Stimulated activated CD4-positive, alpha-beta T cell treated with anti-CD3 and anti-CD28 coated beads, TNF-alpha, amount 100 ng/mL, for 24 hours (primary cell): Measurements from ENCODE around the gene THADA.
"Not testable (repeated sequence)": the region's sequence is repeated elsewhere in the genome, so short reads cannot be mapped to it uniquely, and the experiment has no call there.

Source experiments
- DNase-seq, 3 experiments: peaks; one replicate each; pipeline ENCODE4 v3.0.0-alpha.2; 2020; ENCODE audit warnings: low read depth in 3 of 3

THADA gene

DNA sequence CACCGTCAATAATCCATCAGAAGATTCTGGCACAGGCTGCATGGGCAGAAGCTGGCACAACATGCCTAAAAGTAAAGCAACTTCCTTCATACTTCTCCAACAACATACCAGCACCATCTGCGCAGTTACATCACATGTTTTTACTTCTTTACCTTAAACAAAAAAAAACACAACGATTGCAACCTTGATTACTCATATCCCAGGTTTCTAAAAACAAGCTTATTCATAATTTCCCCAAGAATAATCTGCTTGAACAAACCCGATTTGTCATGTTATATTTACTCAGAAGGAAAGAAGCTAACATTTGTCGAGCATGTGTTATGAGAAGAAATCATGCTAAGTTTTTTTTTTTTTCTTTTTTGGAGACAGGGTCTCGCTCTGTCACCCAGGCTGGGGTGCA is 54.7 kb downstream of the THADA start:
- no peak for DNase-seq

DNA sequence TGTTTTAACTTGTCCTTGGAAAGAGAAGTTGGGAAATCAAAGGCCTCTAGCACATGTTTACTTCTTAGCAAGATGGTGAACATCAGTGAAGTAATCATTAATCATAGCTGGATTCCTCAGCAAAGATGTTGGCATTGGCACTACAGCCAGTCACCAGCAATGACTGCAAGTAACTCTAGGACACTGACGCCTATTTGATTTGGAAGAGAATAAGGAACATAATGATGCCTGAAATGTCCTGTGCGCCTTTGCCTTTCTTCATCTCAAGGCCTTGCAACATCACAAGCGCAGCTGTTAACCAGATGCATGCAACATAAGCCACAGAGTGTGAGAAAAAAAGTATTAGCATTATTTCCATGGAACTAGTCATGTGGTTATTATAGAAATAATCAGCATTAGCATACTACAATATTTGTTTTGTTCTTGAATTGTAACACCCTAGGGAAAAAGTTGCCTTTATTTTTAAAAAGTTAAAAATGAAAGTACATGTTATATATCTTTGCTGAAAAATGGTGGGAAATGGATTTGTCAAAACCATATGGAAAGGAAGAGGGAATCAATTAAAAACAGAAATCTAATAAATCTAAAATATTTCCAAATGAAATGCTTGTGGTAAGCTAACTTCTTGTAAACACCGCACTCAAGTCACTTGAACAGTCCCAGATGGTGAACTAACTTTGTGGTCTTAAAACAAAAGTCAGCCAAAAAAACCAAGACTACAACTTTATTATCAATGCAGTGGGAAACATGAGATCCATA is 55.6 kb downstream of the THADA start:
- DNase-seq, result no peak

DNA sequence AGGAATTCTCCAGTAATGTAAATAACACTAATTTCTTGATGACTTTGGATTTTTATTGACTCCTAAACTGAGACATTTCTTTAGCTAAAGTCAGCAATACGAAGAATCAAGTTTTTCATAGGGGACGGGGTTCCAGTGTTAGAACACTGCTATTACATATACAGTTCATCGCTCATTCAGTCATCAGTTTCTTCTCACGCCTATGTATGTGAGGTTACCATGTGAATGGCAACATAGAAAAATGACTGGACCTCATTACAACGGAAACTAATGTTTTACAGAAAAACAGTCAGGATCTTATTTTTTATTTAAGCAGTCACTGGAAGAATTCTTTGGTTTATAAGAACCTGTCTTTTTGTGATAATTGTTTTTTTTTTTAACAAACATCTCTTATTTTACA is 56.4 kb downstream of the THADA start:
- no peak for DNase-seq

DNA sequence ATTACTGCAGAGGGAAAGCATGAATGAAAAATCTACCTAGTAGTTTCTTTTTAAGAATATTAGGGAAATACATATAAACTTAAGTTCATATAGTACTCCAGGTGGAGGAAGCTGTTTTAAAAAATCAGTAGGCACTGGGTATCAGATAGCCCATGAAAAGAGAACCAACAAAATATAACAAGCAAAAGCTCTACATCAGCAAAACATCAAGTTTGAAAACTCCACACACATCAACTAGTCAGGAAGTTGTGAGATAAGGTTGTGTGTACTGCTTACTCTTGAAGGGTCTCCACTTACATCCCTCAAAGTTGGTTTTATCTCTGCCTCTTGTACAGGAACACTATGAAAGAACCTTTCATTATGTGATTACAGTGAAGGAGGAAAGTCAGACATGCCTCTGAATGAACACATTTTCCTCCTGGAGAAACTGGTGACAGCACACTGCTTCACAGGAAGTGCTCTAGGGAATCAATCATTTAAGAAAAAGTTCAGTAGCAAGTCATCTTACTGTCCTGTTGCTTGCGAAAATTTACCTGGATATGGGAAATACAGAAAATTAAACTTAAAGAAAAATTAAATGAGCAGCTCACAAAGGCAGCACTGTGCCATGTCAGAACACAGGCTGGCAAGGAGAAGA is 57.7 kb downstream of the THADA start:
- DNase-seq, result no peak

DNA sequence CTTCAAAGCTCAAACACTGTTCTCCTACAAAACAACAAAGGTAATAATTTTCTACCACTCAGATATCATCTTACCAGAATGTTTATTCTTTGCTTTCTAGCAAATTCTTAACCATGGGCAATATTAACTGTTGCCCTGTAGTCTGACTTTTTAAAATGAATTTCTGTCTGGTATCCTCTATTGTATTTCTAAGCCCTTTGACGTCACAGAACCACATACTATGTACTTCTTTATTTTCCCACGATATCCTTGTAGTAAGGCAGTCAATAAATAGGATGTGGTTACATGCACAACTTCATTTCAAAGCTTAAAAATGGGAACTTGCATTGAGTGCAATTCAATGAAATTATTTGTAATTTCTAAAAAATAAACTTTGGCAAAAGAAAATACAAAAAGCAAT is 58.7 kb downstream of the THADA start:
- DNase-seq, result no peak

DNA sequence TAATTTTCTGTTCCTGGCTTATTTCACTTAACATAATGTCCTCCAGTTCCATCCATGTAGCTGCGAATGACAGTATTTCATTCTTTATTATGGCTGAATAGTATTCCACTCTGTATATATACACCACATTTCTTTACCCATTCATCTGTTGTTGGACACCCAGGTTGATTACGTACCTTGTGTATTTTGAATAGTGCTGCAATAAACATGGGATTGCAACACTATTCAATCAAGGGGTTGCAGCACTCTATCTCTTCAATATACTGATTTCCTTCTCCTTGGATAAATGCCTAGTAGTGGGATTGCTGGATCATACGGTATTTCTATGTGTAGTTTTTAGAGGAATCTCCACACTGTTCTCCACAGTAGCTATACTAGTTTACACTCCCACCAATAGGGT is 61.3 kb downstream of the THADA start:
- DNase-seq, result no peak

DNA sequence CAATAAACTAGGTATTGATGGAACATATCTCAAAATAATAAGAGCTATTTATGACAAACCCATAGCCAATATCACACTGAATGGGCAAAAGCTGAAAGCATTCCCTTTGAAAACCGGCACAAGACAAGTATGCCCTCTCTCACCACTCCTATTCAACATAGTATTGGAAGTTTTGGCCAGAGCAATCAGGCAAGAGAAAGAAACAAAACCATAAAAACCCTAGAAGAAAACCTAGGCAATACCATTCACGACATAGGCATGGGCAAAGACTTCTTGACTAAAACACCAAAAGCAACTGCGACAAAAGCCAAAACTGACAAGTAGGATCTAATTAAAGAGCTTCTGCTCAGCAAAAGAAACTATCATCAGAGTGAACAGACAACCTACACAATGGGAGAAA is 63.3 kb downstream of the THADA start:
- DNase-seq, result not testable (repeated sequence)

DNA sequence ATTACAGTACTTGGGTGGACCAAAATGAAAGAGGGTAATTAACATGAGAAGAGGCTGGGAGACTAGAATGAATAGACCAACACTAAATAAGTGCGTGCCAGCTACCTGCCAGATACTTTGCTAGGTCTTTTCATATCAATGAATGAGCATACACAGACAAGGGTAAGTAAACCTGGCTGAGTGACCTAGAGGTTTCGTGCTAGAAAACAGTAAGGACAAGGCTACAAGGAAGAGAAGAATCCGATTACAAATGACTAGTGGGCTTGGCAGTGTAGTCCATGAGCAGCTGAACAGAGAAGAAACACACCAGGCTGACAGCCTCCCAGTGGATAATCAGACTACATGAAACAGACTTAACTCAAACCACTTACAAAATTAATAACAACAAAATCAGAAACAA is 64.6 kb downstream of the THADA start:
- no peak for DNase-seq

DNA sequence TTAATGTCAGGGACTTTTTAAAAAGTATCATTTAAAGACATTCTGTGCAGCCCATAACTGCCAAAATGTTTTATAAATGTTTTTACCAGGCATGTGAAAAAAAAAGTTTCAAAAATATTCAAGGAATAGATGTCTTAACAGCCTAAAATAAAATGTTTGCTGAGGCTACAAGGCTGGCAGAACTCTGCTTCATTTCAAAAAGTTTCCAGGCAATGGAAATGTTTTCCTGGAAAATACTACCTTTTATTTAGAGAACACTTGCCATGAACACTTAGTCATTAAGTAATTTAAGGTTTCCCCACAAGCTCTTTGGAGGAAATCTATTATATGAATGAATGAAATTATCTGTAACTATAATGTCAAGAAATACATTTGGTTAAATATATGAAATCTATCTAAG is 68.8 kb downstream of the THADA start:
- no peak for DNase-seq

DNA sequence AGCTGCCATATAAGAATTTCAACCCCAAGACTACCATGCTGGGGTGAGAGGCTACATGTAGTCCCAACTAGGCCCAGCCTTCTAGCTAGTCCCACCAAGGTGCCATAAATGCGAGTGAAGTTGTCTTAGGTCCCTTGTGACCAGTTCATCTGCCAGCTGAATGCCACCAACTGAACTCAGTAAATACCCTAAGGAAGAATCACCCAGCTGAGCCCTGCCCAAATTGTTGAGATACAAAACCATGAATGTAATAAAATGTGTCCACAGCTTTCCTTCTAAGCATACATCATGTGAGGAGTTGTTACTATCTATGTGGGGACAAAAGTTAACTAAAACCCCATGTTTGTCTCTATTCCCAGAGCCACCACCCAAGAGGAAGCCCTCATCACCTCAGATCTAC is 70.3 kb downstream of the THADA start:
- no peak for DNase-seq

DNA sequence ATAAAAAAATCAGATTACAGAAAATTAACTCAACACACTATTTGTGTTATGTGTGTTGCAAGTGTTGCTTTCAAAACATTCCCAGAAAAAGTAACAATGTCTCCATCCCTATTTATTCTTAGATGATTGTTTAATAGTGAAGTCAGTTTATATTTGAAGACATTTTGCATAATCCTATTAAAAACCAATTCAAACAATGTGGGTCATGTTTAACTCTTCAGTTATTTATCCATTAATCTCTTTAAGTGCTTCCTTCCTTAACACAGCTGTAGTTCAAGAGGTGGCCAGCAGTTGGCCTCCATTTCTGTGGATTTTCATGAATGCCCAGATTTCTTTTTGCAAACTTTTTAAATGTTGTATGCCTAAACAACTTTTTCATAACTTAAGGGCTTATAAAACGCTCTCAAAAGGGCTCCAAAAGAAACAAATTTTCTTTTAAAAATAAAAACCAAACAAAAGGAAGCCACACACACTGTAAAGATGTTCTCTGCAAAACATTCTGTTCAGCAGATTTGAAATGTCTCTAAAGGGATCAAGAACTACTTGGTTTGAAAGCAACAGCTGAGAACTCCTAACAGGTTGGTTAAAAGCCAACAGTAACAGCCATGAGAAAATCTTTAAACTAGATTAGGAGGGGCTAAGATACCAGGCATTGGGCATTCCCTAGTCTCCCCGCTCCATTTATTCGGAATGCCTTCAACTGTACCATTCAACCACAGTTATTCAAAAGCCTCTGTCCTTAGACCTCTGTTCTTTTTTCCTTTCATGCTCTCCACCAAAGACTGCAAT is 71.5 kb downstream of the THADA start:
- DNase-seq, result no peak

DNA sequence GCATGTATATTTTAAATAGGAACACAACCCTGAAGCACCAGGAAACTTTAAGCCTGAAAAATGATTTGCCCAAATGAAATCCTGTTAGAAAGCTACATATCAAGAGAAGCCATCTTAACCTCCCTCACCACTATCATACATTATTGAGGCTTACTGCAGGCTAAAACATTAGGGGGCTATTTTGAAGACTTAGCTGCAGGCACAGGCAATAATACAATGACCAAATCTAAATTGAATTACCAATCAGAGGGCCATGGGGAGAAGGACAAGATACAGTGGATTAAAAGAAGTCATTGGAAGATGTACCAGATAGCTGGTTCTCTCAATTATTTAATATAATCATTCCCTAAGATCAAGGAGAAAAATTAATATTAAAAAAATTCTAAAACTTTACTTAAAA is 73.7 kb downstream of the THADA start:
- no peak for DNase-seq

DNA sequence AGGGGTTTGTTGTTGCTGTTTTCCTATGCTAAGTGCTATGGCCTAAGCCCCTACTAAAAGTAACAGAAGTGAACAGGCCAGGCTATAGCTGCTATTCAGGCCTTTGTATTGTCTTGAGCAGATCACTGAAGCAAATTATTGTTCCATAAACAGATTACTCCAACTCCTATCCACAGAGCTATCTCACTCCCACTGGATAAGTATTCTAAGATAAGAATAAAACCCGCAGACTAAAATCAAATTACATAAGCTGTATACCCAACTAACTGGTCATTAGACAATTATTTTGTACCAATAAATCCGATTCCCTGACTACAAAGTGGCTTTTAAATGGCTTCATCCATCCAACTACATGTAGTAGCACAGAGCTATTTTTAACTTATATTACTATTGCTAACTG is 74.3 kb downstream of the THADA start:
- DNase-seq, result no peak

DNA sequence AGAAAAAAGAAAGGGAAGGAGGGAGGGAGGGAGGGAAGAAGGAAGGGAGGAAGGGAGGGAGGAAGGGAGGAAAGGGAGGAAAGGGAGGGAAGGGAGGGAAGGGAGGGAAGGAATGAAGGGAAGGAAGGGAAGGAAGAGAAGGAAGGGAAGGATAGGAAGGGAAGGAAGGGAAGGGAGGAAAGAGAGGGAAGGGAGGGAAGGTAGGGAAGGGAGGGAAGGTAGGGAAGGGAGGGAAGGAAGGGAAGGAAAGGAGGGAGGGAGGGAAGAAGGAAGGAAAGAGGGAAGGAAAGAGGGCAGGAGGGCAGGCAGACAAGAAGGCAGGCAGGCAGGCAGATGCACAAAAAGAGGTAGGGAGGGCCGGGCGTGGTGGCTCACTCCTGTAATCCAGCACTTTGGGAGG is 74.9 kb downstream of the THADA start:
- DNase-seq, result no peak

DNA sequence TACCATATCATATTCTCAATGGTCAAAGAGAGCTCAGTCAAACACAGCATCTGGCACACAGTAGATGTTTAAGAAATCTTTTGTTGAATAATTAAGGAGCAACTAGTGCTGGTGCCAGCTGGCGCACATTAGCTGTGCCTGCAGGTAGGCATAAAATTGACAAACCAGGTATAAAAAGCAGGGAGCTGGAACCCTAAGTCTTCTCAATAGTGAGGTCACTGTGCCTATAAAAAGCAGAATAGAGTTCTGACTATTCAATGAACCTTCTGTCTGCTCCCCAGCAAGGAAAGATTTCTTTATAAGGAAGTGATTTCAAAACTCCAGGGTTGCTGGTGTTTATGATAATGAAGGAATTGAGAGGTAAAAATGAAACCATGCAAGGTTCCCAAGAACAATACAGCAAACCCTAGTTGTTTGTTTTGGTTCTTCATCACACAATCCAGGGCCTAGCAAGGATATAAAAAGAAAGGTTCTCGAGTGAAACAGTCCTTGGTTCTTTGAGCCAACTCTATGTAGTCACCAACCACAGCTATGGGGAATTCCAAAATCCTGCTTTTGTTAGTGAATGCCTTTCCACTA is 76.1 kb downstream of the THADA start:
- no peak for DNase-seq

DNA sequence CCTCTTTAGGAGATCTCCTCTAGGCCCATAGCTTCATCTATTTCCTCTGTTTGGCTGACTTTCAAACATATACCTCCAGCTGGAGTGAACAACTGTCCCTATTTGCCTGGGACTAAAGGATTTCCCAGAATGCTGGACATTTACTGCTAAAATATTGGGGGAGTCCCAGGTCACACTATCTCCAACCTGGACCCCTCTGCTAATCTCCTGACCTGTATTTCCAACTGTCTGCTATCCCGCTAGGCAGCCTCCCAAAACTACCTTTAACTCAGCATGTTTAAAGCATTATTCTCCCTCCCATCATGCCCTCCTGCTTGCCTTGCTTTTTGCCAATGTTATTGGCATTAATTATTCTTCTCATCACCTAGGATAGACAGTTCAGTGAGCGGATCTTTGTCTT is 77.1 kb downstream of the THADA start:
- no peak for DNase-seq

DNA sequence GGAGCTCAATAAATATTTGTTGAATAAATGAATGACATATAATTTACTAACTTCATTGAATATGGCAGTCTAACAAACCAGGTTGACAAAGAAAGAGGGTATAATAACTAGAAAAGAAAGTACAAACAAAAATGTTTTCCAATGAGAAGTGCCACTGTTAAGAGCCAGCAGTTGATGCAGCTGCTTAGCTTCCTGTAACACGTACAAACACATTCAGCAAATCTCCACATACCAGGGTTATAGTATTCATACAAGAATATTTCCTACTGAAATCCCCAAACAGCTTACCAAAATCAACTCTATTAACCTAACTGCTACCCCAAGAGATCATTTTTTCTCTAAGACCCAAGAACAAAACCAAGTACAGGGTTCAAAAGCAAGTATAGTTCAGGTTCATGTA is 77.7 kb downstream of the THADA start:
- no peak for DNase-seq

DNA sequence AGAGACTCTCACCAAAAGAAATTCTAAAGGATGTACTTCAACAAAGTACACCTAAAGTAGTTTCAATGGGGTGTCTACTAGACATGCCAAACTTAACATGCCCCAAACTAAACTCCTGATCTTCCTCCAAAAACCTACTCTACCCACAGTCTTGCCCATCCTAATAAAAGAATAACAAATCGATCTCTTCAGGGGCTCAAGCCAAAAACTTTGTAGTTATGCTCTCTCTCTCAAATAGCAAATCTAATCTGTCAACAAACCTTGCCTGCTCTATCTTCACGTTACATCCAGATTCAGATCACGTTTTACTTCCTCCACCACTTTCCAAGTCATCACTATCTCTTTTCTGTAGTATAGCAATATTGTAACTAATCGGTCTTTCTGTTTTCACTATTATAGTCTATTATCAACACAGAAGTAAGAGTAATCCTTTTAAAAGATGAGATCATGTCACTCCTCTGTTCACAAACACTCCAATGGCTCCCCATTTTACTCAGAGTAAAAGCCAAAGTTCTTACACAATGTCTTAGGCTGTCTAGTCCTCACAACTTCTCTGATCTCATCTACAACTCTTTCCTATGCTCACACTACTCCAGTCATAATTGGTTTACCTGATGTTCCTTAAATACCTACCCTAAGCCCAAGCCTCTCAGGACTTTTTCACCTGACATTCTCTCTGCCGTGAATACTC is 79.9 kb downstream of the THADA start:
- DNase-seq, result no peak

DNA sequence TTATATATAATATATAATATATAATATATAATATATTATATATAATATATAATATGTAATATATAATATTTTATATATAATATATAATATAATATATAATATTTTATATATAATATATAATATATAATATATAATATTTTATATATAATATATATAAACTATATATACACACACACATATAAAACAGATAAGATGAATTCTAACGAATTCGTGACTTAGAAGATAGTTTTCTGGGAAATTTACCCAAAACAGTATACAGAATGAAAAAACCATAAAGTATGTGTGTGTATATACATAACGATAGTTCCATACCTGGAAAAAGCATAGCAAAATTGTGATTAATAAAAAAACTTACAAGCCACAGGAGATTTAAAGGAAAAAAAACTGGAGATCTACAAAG is 80.6 kb downstream of the THADA start:
- no peak for DNase-seq

DNA sequence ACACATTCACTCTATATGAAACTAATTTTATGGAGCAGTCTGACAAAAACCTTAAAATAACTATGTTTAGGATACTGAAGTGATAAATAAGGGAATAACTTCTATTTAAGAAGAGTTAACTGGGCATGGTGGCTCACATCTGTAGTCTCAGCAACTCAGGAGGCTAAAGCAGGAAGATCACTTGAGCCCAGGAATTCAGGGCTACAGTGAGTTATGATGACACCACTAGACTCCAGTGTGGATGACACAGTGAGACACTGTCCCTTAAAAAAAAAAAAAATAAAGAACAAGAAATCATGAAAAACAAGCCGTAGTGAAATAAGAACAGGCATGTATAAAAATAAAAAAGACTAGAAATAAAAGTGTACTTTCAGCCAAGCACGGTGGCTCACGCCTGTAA is 82.0 kb downstream of the THADA start:
- DNase-seq, result no peak

DNA sequence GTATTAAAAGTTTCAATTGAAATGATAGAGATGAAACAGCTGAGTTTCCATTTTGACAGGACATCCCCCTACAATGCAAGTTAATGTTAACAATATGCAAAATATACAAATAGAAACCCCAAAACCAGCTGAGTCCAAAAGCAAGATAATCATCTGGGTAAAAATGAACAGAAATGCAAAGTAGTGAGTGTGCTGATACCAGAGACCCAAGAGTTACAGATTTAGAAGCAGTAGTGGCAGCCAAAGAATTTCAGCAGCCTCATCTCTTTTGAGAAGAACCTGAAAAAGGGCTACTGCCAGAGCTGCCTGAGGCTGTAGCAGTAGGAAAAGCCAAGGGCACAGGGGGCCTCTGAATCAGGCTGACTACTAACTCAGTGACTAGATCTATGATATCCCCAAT is 82.6 kb downstream of the THADA start:
- DNase-seq, result no peak

DNA sequence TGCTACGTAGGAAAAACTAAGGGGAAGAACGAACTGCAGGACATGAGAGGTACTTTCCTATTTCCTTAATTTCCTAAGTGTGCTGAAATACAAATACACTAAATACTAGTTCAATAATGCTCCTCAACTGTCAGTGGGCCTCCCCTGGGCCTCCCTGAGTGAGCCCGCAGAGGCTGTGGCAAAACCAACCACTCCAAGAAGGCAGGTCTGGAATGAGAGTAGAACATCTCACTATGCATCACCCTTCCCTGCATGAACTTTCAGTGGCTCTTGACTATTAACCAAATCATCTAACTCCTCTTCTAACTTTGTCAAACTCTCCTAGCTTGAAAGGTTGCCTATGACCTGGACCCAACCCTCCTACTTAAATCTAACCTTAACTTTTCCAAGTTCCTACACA is 84.6 kb downstream of the THADA start:
- DNase-seq, result no peak
